RWPE1 (cell line): ENCODE results near the gene SUPT5H.

Source experiments
- CTCF ChIA-PET: fragments of 350-600 bp; sonication (Branson Sonifier 250); formaldehyde crosslinking; extraction: SDS; loops from one replicate; lab custom pipeline; 2021; lab: Yijun Ruan, JAX
- POLR2A ChIA-PET: fragments of 400-600 bp; formaldehyde crosslinking; extraction: SDS; loops from one replicate; lab custom pipeline; 2020; ENCODE audit warnings: antibody characterized with exemption; ENCODE audit not compliant: low non-redundant PET; lab: Yijun Ruan, JAX
- DNase-seq: peaks from one replicate; pipeline ENCODE4 v3.0.0; 2012; ENCODE audit warnings: low spot score
- H3K27ac ChIP-seq: fragments of 450-650 bp; 2 replicates; pipeline ENCODE4 v1.5.1; 2017
- CTCF ChIP-seq: fragments of 450-650 bp; conservative IDR thresholded peaks from 2 replicates; pipeline ENCODE4 v1.5.1; 2017; ENCODE audit warnings: low read depth, mild to moderate bottlenecking

Gene SUPT5H

DNA sequence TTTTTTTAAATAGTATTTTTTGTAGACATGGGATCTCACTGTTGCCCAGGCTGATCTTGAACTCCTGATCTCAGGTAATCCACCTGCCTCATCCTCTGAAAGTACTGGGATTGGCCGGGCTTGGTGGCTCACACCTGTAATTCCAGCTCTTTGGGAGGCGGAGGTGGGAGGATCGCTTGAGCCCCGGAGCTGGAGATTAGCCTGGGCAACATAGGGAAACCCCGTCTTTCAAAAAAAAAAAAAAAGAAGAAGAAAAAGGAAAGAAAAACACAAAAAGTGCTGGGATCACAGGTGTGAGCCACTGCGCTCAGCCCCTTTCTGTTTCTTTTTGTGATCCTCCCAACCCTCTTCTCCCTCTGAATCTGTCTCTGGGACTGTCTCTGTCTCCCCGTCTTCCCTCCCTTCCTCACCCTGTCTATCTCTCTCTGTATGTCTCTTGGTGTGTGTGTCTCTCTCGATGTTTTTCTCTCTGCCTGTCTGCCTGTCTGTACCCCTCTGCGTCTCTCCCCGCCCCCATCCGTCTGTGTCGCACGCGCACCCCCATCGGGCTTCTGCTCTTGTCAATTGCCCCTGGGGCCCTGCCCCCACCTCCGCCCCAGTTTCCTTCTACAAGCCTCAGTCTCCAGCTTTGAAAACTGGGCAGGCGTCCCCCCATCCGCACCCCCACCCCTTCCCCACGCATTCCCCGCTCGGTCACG, 39.3 kb upstream of the SUPT5H start:
- peak overlapping the region; percentile 100 for H3K27ac ChIP-seq
- ChIA-PET POLR2A (interaction anchor here (1.6 kb wide), 1 partner anchor 8 kb away, joined by 13 read pairs; no protein-coding TSS in a partner anchor), CTCF (interaction anchor here (0.7 kb wide), 1 partner anchor 8 kb away, joined by 3 read pairs; no protein-coding TSS in a partner anchor)
- TF ChIP-seq CTCF: no peak
- no peak for DNase-seq

- CTCF ChIA-PET: interaction anchor here (0.7 to 1.6 kb wide), 2 partner anchors 9 kb away, joined by 3 to 6 read pairs; no protein-coding TSS in a partner anchor
- POLR2A ChIA-PET: interaction anchor here (1.6 kb wide), 2 partner anchors 8 to 10 kb away, joined by 5 to 13 read pairs; no protein-coding TSS in a partner anchor
Observed at GRCh38 chr19:39406656-39407409, 38.5 kb upstream of the SUPT5H start, which contains the start of gene ZFP36. Gene ZFP36 (plus strand): TSS chr19:39406847. CDS start chr19:39406905, 58 bp downstream.

DNA sequence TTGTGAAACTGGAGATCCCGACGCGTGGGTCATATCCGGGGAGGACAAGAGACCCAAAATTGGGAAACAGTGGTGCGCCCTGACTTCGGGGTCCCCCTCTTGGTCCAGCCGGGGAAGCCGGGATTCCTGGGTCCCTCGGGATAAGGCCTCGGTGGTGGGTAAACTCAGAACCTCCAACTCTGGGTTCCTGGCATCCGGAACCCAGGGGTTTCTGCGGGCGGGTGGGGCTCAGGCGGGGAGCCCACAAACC, 38.0 kb upstream of the SUPT5H start:
- CTCF ChIA-PET: interaction anchor here (1.6 kb wide), 1 partner anchor 10 kb away, joined by 6 read pairs; no protein-coding TSS in a partner anchor
- no peak for DNase-seq
- peak overlapping the region; percentile 100 for H3K27ac ChIP-seq
- POLR2A ChIA-PET: interaction anchor here (0.8 to 1.6 kb wide), 3 partner anchors 9 to 65 kb away, joined by 4 to 13 read pairs (median 5); partner anchors contain the start of gene SAMD4B
- TF ChIP-seq CTCF: no peak

More at GRCh38 chr19:39406656-39407409, 38.5 kb upstream of the SUPT5H start, which contains the start of gene ZFP36:
- H3K27ac ChIP-seq: peak within 1 kb of the TSS; percentile 100
- TF ChIP-seq CTCF: no peak
- DNase-seq: peak; percentile 81

DNA sequence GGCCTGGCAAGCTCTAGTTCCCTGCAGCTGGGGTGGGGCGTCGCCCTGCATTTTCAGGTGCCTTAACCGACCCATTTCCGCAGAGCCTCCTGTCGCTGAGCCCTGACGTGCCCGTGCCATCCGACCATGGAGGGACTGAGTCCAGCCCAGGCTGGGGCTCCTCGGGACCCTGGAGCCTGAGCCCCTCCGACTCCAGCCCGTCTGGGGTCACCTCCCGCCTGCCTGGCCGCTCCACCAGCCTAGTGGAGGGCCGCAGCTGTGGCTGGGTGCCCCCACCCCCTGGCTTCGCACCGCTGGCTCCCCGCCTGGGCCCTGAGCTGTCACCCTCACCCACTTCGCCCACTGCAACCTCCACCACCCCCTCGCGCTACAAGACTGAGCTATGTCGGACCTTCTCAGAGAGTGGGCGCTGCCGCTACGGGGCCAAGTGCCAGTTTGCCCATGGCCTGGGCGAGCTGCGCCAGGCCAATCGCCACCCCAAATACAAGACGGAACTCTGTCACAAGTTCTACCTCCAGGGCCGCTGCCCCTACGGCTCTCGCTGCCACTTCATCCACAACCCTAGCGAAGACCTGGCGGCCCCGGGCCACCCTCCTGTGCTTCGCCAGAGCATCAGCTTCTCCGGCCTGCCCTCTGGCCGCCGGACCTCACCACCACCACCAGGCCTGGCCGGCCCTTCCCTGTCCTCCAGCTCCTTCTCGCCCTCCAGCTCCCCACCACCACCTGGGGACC, 37.6 kb upstream of the SUPT5H start:
- peak overlapping the region; percentile 100 for H3K27ac ChIP-seq
- DNase-seq: no peak
- CTCF ChIA-PET: interaction anchor here (1.6 kb wide), 1 partner anchor 10 kb away, joined by 6 read pairs; no protein-coding TSS in a partner anchor
- POLR2A ChIA-PET: interaction anchor here (0.8 to 1.6 kb wide), 5 partner anchors 9 to 65 kb away, joined by 3 to 13 read pairs (median 4); partner anchors contain the start of genes RPS16 and SAMD4B
- TF ChIP-seq CTCF: no peak

DNA sequence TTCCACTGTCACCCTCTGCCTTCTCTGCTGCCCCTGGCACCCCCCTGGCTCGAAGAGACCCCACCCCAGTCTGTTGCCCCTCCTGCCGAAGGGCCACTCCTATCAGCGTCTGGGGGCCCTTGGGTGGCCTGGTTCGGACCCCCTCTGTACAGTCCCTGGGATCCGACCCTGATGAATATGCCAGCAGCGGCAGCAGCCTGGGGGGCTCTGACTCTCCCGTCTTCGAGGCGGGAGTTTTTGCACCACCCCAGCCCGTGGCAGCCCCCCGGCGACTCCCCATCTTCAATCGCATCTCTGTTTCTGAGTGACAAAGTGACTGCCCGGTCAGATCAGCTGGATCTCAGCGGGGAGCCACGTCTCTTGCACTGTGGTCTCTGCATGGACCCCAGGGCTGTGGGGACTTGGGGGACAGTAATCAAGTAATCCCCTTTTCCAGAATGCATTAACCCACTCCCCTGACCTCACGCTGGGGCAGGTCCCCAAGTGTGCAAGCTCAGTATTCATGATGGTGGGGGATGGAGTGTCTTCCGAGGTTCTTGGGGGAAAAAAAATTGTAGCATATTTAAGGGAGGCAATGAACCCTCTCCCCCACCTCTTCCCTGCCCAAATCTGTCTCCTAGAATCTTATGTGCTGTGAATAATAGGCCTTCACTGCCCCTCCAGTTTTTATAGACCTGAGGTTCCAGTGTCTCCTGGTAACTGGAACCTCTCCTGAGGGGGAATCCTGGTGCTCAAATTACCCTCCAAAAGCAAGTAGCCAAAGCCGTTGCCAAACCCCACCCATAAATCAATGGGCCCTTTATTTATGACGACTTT, 36.8 kb upstream of the SUPT5H start:
- CTCF ChIA-PET: interaction anchor here (1.2 to 1.6 kb wide), 2 partner anchors 11 kb away, joined by 6 to 11 read pairs; no protein-coding TSS in a partner anchor
- H3K27ac ChIP-seq: peak overlapping the region; percentile 100
- TF ChIP-seq CTCF: no peak
- no peak for DNase-seq
- POLR2A ChIA-PET: interaction anchor here (0.8 to 1.6 kb wide), 5 partner anchors 10 to 66 kb away, joined by 3 to 6 read pairs (median 4); partner anchors contain the start of genes RPS16 and SAMD4B
